GM23338 (cell line): Measurements from ENCODE around the gene GFI1B. TPM values are rescaled to one million over a fixed set of nuclear protein-coding genes. Genes with fewer than 3 reads are reported as not detected.

Experiments
- EZH2phosphoT487 ChIP-seq: fragments of 200-600 bp; sonication (generic); IDR thresholded peaks from one replicate; pipeline ENCODE4 v1.8.1; 2018; ENCODE audit warnings: antibody characterized with exemption; ENCODE audit not compliant: unreplicated experiment
- JUNB ChIP-seq: IDR thresholded peaks from one replicate; pipeline ENCODE4 v1.6.1; 2016; ENCODE audit warnings: antibody characterized with exemption; ENCODE audit not compliant: unreplicated experiment
- NANOG ChIP-seq: IDR thresholded peaks from 2 replicates; pipeline ENCODE4 v1.6.1; 2016; ENCODE audit warnings: antibody characterized with exemption, borderline replicate concordance
- POLR2AphosphoS5 ChIP-seq: IDR thresholded peaks from 2 replicates; pipeline ENCODE4 v1.6.1; 2016; ENCODE audit warnings: antibody characterized with exemption, low read depth
- REST ChIP-seq: IDR thresholded peaks from one replicate; pipeline ENCODE4 v1.6.1; 2018; ENCODE audit warnings: antibody characterized with exemption; ENCODE audit not compliant: unreplicated experiment
- STAT1 ChIP-seq: IDR thresholded peaks from one replicate; pipeline ENCODE4 v1.6.1; 2016; ENCODE audit warnings: antibody characterized with exemption; ENCODE audit not compliant: unreplicated experiment
- ZNF114 ChIP-seq: fragments of 250-450 bp; sonication (Bioruptor Pico); IDR thresholded peaks from 2 replicates; pipeline ENCODE4 v1.5.0; 2020; ENCODE audit warnings: mild to moderate bottlenecking, moderate library complexity
- ZNF331 ChIP-seq: fragments of 250-450 bp; sonication (Bioruptor Pico); IDR thresholded peaks from 2 replicates; pipeline ENCODE4 v1.5.0; 2020; ENCODE audit warnings: low read depth, mild to moderate bottlenecking, moderate library complexity
- ZNF462 ChIP-seq: fragments of 250-450 bp; sonication (Bioruptor Pico); IDR thresholded peaks from 2 replicates; pipeline ENCODE4 v1.5.0; 2020; ENCODE audit warnings: mild to moderate bottlenecking, moderate library complexity
- polyA plus RNA-seq: library from polyadenylated mRNA; unstranded; fragments of >200 nt; fragmentation: Nextera tagmentation; extraction: Ambion mirVana; gene quantifications from 2 replicates; pipeline ENCODE4 v1.2.1, GENCODE V29; 2016
- total RNA-seq: library from RNA; depleted of rRNA; stranded (reverse); fragments of >200 nt; shearing (Covaris generic); gene quantifications from 2 replicates; pipeline ENCODE4 v1.2.3, GENCODE V29; 2014
- TF ChIP-seq, protein P1 (sequence below): IDR thresholded peaks from 2 replicates; pipeline ENCODE4 v1.6.1; 2016; ENCODE audit warnings: antibody characterized with exemption

Gene GFI1B
- total and polyA plus RNA-seq, 2 experiments from 2014 or later, result 0.38 TPM; not detected in 1

GRCh38 chr9:132942541-132943182 lies 35.8 kb upstream of the GFI1B start (continued):
- TF ChIP-seq ZNF462 (CRISPR knock-in tag) (no peak), NANOG (no peak), REST (no peak), EZH2phosphoT487 (no peak), ZNF114 (no peak), JUNB (no peak), ZNF331 (no peak), STAT1 (no peak), POLR2AphosphoS5 (no peak)
- TF ChIP-seq, protein P1, sequence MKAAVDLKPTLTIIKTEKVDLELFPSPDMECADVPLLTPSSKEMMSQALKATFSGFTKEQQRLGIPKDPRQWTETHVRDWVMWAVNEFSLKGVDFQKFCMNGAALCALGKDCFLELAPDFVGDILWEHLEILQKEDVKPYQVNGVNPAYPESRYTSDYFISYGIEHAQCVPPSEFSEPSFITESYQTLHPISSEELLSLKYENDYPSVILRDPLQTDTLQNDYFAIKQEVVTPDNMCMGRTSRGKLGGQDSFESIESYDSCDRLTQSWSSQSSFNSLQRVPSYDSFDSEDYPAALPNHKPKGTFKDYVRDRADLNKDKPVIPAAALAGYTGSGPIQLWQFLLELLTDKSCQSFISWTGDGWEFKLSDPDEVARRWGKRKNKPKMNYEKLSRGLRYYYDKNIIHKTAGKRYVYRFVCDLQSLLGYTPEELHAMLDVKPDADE, result no peak
